Posterior cingulate gyrus (tissue), 11 donors: ENCODE results near the gene SRRM2.

Source experiments
- DNase-seq, 10 donors: peaks; one replicate each; pipeline versions ENCODE4 v3.0.0 to v3.0.0-alpha.2; 2020 to 2021; ENCODE audit warnings: mixed read lengths in 3 of 10
- intact Hi-C: fragments of 100-400 bp; cut with DNase I; formaldehyde crosslinking; loops from one replicate; pipeline ENCODE4 v1.15.1; 2023

SRRM2 gene

DNA sequence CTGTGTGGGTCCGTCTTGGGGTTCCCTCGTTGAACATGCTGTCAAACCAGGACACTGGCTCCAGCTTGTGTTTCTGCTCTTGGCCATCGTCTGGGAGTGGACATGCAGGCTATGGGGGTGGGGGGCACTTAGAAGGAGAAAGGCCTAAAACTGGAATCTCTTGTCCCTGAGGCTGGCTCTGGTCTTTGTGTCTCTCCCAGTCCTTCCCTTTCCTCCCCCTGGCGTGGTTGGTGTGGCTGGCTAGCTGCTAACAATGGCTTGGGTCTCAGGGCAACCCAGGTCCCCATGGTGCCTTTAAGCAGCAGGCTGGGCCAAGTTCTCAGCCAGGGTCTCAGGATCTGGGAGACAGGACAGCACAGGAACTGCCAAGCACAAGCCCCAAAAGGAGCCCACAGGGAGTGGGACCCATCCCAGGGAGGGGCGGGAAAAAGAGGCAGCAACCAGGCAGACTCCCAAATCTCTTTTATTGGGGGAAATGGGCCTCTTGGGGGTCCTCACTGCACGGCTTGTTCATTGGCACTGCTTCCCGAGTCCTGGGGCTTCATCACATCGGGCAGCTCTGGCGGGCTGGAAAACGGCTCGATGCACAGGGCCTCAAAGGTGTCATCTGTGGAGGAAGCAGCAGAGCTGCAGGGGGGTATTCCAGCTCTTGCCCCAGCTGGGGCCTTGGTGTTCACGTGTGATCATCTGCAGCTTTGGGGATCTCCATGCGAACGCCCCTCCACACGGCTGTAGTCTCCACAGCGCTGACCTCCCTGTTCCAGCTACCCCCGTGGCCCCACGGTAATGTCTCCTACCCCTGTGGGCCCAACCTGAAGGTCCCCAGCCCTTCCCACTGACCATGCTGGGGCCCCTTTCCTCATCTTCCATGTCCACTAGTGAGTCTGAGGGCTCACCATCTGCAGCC is 19.3 kb downstream of the SRRM2 start:
- peak in 3 of 10 donors; percentile 60 to 67 (median 64) for DNase-seq
- intact Hi-C loops: no loop called here

DNA sequence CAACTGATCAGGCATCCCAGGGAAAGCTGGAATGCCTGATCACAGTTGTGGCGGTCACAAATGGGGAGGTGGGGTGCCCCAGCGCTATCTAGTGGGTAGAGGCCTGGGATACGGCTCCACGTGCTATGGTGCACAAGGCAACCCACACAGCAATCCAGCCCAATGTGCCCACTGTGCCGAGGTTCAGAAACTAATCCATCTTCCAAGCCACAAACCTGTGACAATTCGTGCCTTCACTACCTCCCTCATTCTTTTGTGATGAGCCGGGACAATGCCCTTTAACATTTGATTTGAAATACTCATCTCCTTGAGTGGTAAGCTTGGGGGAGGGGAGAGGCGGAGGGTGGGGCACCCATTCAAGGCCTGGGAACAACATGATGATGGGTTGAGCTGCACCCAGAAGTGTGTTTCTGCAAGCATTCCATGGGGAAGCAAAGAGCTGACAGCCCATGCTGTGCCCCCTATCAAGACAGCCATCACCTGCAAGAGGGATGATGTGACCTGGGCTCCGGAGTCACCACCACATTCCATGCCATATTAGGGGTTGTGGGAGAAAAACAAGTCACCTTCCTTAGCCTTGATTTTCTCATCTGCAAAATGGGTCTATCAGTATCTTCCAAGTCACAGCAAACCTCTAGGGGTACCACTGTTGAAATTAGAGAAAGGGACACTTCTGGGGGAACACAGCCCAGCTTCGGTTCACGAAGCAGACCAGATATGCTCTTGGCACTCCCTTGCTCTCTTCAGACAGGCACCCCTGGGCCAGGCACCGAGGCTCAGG is 20.9 kb downstream of the SRRM2 start:
- DNase-seq: peak in 3 of 10 donors; percentile 19 to 43 (median 39)
- intact Hi-C loops: no loop called here

- DNase-seq: peak in 2 of 10 donors; percentile 35 to 68
- intact Hi-C loops: no loop called here
Observed at GRCh38 chr16:2774161-2774891, 21.9 kb downstream of the SRRM2 start.

DNA sequence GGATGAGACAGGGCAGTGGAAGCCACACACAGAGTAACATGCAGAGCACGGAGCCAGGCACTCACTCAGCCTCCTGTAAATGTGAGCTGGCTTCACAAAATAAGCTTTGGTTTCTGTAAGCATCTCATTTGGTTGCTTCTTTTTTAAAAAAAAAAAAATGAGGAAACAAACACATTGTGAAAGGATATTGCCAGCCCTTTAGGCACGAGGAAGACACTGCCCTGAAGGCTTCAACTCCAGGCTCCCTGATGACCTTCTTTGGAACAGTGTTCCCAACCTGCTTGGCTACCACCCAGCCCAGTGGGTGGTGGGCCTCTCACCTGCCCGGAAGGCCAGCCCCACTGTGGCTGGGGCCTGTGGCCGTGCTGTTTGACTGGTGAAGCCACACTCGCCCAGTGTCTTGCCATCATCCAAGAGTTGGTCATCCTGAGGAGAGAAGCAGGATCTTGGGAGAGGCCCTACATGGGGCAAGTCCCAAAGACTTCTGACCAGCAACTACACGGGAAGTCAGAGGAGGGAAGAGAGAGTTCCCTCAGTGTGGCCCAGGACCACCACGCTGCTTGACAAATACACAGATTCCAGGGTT is 22.8 kb downstream of the SRRM2 start:
- intact Hi-C loops: loop anchor here (5.0 kb wide), 2 partner anchors 92 to 107 kb away; partner anchors contain the start of gene FLYWCH2

DNA sequence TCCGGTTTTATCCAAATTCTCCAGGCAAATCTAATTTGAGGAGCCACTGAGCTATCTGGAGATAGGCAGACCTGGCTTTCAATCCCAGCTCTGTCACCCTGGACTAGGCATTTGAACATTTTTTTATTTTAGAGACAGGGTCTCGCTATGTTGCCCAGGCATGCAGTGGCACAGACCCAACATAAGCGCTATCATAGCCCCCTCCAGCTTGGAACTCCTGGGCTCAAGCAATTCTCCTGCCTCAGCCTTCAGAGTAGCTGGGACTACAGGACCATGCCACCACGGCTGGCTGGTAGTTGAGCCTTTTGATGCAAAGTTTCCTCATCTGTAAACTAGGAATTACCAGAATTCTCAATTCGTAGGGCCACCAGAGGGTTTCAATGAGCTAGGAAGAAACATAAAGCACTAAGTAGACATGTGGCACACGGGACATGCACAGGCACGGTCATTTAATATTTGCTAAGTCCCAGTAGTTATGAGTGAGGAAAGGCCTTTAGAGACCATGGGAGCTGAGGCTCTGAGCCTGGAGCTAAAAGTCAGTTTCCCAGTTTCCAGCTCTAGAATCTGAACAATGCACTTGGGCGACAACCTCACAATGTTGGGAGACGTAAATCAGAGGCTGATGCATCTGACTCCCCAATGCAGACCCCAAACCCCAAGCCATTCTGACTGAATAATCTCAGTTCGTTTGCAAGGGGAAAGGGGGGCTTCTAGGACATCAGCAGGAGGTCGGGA is 23.5 kb downstream of the SRRM2 start:
- DNase-seq: peak in 2 of 10 donors; percentile 26 to 36
- intact Hi-C loops: loop anchor here (5.0 kb wide), 2 partner anchors 91 to 106 kb away; partner anchors contain the start of gene FLYWCH2

More for the DNA sequence above, 22.8 kb downstream of the SRRM2 start:
- peak in 2 of 10 donors; percentile 54 to 57 for DNase-seq

- peak in 2 of 10 donors; percentile 69 to 84 for DNase-seq
- intact Hi-C loops: loop anchor here (1.0 to 5.0 kb wide), 3 partner anchors 24 to 106 kb away; partner anchors contain the start of genes FLYWCH2 and SRRM2
Observed at GRCh38 chr16:2776500-2777139, 24.2 kb downstream of the SRRM2 start.

- peak; percentile 69 to 97 (median 80) for DNase-seq
- intact Hi-C loops: loop anchor here (1.0 to 5.0 kb wide), 3 partner anchors 25 to 105 kb away; partner anchors contain the start of genes FLYWCH2 and SRRM2
Observed at GRCh38 chr16:2777231-2777902, 24.9 kb downstream of the SRRM2 start, which contains the start of gene ELOB. Gene ELOB, minus strand, starts transcription at chr16:2777280. Its CDS starts 41 bp downstream, at chr16:2777239.

DNA sequence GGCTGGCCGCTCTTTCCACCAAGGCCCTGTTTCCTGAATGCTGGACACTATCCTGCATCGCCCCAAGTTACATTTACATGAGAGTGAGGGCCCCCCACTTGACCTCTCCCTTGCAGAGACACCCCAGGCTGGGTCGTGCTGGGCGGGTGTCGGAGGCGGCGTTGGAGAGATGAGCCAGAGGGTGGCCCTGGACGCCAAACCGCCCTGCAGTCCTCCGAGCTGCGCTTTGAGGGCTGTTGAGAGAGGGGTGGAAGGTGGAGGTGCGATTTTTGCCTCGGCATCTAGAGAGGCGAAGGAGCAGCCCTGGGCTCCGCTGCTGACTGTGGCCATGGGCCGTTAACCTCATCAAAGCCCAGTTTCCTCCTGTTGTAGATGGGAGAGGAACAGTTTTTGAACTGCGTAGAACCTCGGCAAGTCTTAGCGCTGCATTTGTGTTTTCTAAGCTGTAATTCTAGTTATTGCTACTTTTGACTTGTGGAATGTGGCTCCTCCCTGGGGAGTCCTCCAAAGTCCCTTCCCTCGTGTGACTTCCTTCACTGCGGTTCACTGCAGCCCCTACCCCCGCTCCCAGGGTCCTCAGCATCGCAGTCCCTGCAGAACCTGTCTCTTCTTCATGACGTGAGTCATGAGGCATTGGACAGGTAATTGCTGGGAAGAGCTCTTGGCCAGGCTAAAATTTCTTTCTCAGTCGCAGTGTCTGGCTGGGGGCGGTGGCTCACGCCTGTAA is 25.6 kb downstream of the SRRM2 start:
- peak in 5 of 10 donors; percentile 15 to 84 (median 70) for DNase-seq
- intact Hi-C loops: loop anchor here (1.0 to 5.0 kb wide), 3 partner anchors 26 to 104 kb away; partner anchors contain the start of genes FLYWCH2 and SRRM2

DNA sequence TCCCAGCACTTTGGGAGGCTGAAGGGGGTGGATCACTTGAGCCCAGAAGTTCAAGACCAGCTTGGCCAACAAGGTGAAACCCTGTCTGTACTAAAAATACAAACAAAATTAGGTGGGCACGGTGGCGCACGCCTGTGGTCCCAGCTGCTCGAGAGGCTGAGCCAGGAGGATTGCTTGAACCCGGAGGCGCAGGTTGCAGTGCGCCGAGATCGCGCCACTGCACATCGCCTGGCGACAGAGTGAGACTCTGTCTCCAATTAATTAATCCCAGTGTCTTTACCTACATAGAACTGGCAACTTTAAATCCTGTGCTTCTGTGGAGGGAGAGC is 26.2 kb downstream of the SRRM2 start:
- peak in 1 of 10 donors; percentile 75 for DNase-seq
- intact Hi-C loops: loop anchor here (5.0 kb wide), 2 partner anchors 89 to 104 kb away; partner anchors contain the start of gene FLYWCH2

GRCh38 chr16:2779151-2779920 is 26.9 kb downstream of the SRRM2 start:
- peak in 4 of 10 donors; percentile 11 to 73 (median 54) for DNase-seq
- intact Hi-C loops: loop anchor here (5.0 kb wide), 2 partner anchors 88 to 103 kb away; partner anchors contain the start of gene FLYWCH2

GRCh38 chr16:2779978-2780898 is 27.8 kb downstream of the SRRM2 start:
- intact Hi-C loops: loop anchor here (5.0 kb wide), 2 partner anchors 87 to 102 kb away; partner anchors contain the start of gene FLYWCH2
- peak in 3 of 10 donors; percentile 8 to 47 (median 32) for DNase-seq

DNA sequence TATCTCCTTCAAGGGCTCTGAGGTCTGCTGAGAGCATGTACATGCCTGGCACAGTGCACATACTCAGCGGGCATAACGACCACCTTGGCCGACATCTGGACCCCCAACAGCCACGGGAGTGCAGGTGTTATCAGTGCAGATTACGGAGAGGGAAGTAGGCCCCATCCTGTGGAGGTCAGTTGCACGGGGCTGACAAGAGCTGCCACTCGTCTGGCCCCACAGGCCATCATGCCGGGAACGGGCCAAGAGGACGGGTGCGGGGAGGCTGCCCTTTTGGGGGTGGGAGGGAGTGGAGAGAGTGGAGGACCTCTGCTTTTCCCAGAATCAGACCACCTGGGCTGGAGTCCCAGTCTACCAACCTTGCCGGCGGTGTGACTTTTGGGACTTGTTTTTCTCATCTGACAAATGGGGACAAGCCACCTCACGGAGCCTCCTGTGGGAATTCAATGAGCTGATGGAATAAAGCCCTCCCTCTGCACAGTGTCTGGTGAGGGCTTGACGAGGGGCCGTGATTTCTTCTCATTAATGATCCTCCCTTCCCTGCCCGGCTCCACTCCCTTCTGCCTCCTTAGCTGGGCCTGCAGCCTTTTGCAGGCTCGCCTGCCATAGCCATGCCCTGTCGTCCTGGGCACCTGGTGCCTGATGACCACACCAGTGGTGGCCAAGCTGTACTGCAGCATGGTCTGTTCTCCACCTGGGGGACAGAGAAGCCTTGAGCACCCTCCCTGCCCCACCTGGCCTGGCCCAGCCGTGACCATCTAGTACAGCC is 30.3 kb downstream of the SRRM2 start:
- peak in 4 of 10 donors; percentile 7 to 78 (median 52) for DNase-seq
- intact Hi-C loops: no loop called here

DNA sequence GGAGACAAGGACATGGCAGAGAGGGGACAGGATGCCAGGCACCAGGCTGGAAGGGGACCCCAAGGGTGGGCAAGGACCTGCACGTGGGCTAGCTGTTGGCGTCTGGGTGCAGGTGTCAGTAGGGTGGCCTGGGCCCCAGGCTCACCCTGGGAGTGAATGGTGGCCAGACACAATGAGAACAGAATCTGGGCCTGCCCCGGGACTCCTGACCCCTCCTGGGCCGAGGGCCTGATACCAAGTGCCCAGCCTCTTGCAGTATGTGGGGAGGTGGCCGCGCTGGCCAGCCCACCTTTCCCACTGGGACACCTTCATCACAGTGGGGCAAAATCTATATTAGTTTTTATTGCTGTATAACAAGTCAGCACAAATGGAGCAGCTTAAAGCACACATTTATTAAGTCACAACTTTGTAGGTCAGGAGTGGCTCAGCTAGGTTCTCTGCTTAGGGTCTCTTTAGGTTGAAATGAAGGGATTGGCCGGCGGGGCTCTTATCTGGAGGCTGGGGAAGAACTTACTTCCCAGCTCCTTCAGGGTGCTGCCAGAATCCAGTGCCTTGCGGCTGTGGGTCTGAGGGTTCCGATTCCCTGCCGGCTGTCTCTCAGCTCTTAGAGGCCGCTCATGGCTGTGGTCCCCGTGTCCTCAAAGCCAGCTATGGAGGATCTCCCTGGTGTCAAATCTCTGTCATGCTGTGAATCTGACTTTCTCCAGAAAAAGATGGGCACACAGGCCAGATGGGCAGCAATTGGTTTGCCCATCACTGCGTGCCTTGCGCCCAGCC is 31.3 kb downstream of the SRRM2 start:
- peak in 4 of 10 donors; percentile 7 to 63 (median 56) for DNase-seq
- intact Hi-C loops: no loop called here
